Type B pancreatic cell (in vitro differentiated cells): ENCODE results near the gene MCEMP1. TPM values are rescaled to one million over a fixed set of nuclear protein-coding genes. Genes with fewer than 3 reads are reported as not detected.

Source experiments
- DNase-seq: peaks from one replicate; pipeline ENCODE4 v3.0.0; 2021; ENCODE audit warnings: mixed read lengths; ENCODE audit not compliant: unreplicated experiment; ENCODE audit errors: extremely low spot score
- H3K27ac Mint-ChIP-seq: 2 replicates; pipeline ENCODE4 v1.8.0; 2021; ENCODE audit warnings: mild to moderate bottlenecking, mixed read lengths
- H3K27me3 Mint-ChIP-seq: 2 replicates; pipeline ENCODE4 v1.8.0; 2021; ENCODE audit warnings: mixed read lengths
- H3K36me3 Mint-ChIP-seq: 2 replicates; pipeline ENCODE4 v1.8.0; 2021; ENCODE audit warnings: mixed read lengths
- H3K4me1 Mint-ChIP-seq: one replicate; pipeline ENCODE4 v1.8.0; 2021; ENCODE audit warnings: mixed read lengths; ENCODE audit not compliant: unreplicated experiment
- H3K4me3 Mint-ChIP-seq: 2 replicates; pipeline ENCODE4 v1.8.0; 2021; ENCODE audit warnings: mild to moderate bottlenecking, mixed read lengths
- H3K9me3 Mint-ChIP-seq: 2 replicates; pipeline ENCODE4 v1.8.0; 2021; ENCODE audit warnings: mixed read lengths
- CTCF ChIP-seq: fragments of 200-600 bp; sonication (generic); conservative IDR thresholded peaks from 2 replicates; pipeline ENCODE4 v1.5.0; 2021; ENCODE audit warnings: antibody characterized with exemption, mild to moderate bottlenecking
- total RNA-seq: library from RNA; stranded (reverse); gene quantifications from 2 replicates; pipeline ENCODE4 v1.2.1, GENCODE V29; 2021; ENCODE audit warnings: low replicate concordance

MCEMP1 gene
- total RNA-seq, 1 donor from 2014 or later = not detected

GRCh38 chr19:7722231-7722651, 45.4 kb downstream of the MCEMP1 start:
- Mint-ChIP-seq H3K4me1 (no peaks in the 10 kb centered on the region), H3K9me3 (no peaks in the 10 kb centered on the region), H3K27ac (no peak overlapping the region), H3K4me3 (no peak overlapping the region), H3K27me3 (peaks cover 14% of the 10 kb centered on the region), H3K36me3 (no peaks in the 10 kb centered on the region)
- no peak for DNase-seq
- no peak for TF ChIP-seq CTCF

GRCh38 chr19:7725791-7726190, 48.9 kb downstream of the MCEMP1 start:
- H3K4me1 Mint-ChIP-seq = no peaks in the 10 kb centered on the region
- DNase-seq = no peak
- no peak overlapping the region for H3K4me3 Mint-ChIP-seq
- no peaks in the 10 kb centered on the region for H3K36me3 Mint-ChIP-seq
- no peaks in the 10 kb centered on the region for H3K9me3 Mint-ChIP-seq
- TF ChIP-seq CTCF = no peak
- H3K27ac Mint-ChIP-seq = no peak overlapping the region
- peaks cover 45% of the 10 kb centered on the region for H3K27me3 Mint-ChIP-seq

GRCh38 chr19:7729211-7729610, 52.3 kb downstream of the MCEMP1 start:
- H3K27me3 Mint-ChIP-seq = peaks cover 66% of the 10 kb centered on the region
- H3K4me1 Mint-ChIP-seq = no peaks in the 10 kb centered on the region
- no peak overlapping the region for H3K4me3 Mint-ChIP-seq
- no peak for TF ChIP-seq CTCF
- H3K9me3 Mint-ChIP-seq = no peaks in the 10 kb centered on the region
- H3K27ac Mint-ChIP-seq = no peak overlapping the region
- DNase-seq = no peak
- H3K36me3 Mint-ChIP-seq = no peaks in the 10 kb centered on the region

Other genes with a start within 250 kb of the MCEMP1 start
- gene PEX11G, start 188.1 kb upstream of the MCEMP1 start, total RNA-seq = 4.8 and 5.7 TPM in 2 replicates
- gene ZNF358, start 161.0 kb upstream of the MCEMP1 start, total RNA-seq = 49.8 and 67.1 TPM in 2 replicates
- gene MCOLN1, start 154.5 kb upstream of the MCEMP1 start, total RNA-seq = 24.0 and 24.3 TPM in 2 replicates
- 84.3 and 86.1 TPM in 2 replicates for gene PNPLA6, start 141.4 kb upstream of the MCEMP1 start, total RNA-seq
- gene CAMSAP3, start 81.2 kb upstream of the MCEMP1 start, total RNA-seq = 28.6 and 51.8 TPM in 2 replicates
- 38.5 and 46.5 TPM in 2 replicates for gene XAB2, start 47.5 kb upstream of the MCEMP1 start, total RNA-seq
- 160 and 184 TPM in 2 replicates for gene PET100, start 47.3 kb upstream of the MCEMP1 start, total RNA-seq
- gene PCP2, start 43.4 kb upstream of the MCEMP1 start, total RNA-seq = 1.0 TPM in 1 of 2 replicates, not detected in the other
- gene STXBP2, start 40.0 kb upstream of the MCEMP1 start, total RNA-seq = 61.6 and 108 TPM in 2 replicates
- gene RETN, start 8.0 kb upstream of the MCEMP1 start, total RNA-seq = not detected in 2 replicates
- gene TRAPPC5, start 3.7 kb downstream of the MCEMP1 start, total RNA-seq = 92.6 and 107 TPM in 2 replicates
- not detected in 2 replicates for gene FCER2, start 25.0 kb downstream of the MCEMP1 start, total RNA-seq
- not detected in 2 replicates for gene CLEC4G, start 55.0 kb downstream of the MCEMP1 start, total RNA-seq
- gene CD209, start 70.4 kb downstream of the MCEMP1 start, total RNA-seq = not detected in 2 replicates
- 0.48 and 0.69 TPM in 2 replicates for gene CLEC4M, start 86.2 kb downstream of the MCEMP1 start, total RNA-seq
- gene EVI5L, start 153.1 kb downstream of the MCEMP1 start, total RNA-seq = 11.7 and 19.0 TPM in 2 replicates
- 8.5 and 10.9 TPM in 2 replicates for gene PRR36, start 197.3 kb downstream of the MCEMP1 start, total RNA-seq
- gene LRRC8E, start 211.4 kb downstream of the MCEMP1 start, total RNA-seq = 4.3 and 7.4 TPM in 2 replicates
- 38.2 and 42.2 TPM in 2 replicates for gene MAP2K7, start 226.8 kb downstream of the MCEMP1 start, total RNA-seq
- gene TGFBR3L, start 237.7 kb downstream of the MCEMP1 start, total RNA-seq = 1.1 and 2.4 TPM in 2 replicates
- gene SNAPC2, start 243.2 kb downstream of the MCEMP1 start, total RNA-seq = 13.7 and 15.0 TPM in 2 replicates
- gene CTXN1, start 249.0 kb downstream of the MCEMP1 start, total RNA-seq = 50.0 and 57.8 TPM in 2 replicates